Cerebellar cortex (tissue), 1 donor: ENCODE measurements around the gene MTFMT.
"Not testable (repeated sequence)": the region's sequence is repeated elsewhere in the genome, so short reads cannot be mapped to it uniquely, and the experiment has no call there.

ENCODE experiments used
- DNase-seq: peaks from one replicate; pipeline ENCODE4 v3.0.0-alpha.2; 2015; ENCODE audit warnings: low spot score

The MTFMT gene

DNA sequence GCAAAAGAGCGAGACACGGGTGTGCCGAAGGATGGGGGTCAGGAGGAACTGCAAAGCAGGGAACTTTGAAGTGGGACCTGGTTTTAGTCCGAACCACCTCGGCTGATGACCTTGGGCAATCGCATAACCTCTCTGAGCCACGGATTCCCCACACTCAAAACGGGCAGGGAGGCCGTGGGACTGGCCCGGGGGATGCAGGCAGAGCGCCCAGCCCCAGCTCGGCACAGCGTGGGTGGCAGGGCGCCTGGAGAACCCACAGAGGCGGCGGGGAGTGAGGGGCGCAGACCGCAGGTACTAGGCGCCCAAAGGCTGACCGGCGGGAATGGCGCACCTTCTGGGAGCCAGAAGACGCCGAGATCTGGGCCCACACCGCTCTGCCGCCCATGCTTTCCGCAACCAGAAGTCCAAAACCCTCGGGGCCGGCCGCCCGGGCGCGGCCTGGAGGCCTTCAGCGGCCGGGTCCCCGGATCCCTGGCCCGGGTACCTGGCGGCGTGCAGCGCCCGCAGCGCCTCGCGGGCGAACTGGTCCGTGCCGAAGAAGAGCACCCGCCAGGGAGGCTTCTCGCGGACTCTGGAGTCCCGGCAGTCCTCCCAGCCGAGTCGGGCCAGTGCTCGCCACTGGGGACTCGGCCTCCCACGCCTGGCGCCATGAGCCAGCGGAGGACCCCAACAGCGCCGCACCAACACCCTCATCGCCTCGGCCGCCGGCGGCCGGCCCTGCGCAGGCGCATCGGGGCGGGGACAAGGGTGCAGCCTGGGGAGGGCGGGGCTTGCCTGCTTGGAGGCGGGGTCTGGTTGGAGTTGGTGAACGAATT is at the start of gene MTFMT:
TSS of gene MTFMT (minus strand) at position 719 of the 815 bp plus-strand sequence. CDS start at position 693, 26 bp downstream.
- peak; percentile 86 for DNase-seq

DNA sequence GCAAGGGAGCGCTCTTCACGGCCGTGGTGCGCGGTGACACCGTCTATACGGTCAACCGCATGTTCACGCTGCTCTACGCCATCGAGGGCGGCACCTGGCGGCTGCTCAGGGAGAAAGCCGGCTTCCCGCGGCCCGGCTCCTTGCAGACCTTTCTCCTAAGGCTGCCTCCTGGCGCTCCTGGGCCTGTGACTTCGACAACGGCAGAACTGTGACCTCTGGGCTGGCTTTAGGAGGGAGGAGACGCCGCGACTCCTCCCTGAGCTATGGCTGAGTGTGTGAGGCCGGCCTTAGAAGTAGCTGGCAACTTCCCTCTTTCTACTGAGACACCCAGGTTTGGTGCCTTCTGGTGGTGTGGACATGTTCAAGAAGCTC is 48.5 kb upstream of the MTFMT start:
- no peak for DNase-seq

DNA sequence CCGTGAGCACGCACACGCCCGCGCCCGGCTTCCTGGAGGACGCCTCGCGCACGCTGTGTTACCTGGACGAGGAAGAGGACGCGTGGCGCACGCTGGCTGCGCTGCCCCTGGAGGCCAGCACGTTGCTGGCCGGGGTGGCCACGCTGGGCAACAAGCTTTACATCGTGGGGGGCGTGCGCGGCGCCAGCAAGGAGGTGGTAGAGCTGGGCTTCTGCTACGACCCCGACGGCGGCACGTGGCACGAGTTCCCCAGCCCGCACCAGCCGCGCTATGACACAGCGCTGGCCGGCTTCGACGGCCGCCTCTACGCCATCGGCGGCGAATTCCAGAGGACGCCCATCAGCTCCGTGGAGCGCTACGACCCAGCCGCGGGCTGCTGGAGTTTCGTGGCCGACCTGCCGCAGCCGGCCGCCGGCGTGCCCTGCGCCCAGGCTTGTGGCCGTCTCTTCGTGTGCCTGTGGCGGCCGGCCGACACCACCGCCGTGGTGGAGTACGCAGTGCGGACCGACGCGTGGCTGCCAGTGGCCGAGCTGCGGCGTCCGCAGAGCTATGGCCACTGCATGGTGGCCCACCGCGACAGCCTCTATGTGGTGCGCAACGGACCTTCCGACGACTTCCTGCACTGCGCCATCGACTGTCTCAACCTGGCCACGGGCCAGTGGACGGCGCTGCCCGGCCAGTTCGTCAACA is 48.0 kb upstream of the MTFMT start:
- no peak for DNase-seq

GRCh38 chr15:65076486-65077290 is 47.2 kb upstream of the MTFMT start, which contains the start of gene KBTBD13:
Gene KBTBD13, plus strand, starts transcription at chr15:65076746. Its CDS starts 70 bp downstream, at chr15:65076816.
- no peak for DNase-seq

DNA sequence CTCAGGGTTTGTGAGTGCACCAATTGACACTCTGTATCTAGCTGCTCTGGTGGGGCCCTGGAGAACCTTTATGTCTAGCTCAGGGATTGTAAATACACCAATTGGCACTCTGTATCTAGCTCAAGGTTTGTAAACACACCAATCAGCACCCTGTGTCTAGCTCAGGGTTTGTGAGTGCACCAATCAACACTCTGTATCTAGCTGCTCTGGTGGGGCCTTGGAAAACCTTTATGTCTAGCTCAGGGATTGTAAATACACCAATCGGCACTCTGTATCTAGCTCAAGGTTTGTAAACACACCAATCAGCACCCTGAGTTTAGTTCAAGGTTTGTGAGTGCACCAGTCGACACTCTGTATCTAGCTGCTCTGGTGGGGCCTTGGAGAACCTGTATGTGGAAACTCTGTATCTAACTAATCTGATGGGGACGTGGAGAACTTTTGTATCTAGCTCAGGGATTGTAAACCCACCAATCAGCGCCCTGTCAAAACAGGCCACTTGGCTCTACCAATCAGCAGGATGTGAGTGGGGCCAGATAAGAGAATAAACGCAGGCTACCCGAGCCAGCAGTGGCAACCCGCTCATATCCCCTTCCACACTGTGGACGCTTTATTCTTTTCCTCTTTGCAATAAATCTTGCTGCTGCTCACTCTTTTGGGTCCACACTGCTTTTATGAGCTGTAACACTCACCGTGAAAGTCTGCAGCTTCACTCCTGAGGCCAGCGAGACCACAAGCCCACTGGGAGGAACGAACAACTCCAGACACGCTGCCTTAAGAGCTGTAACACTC is 46.4 kb upstream of the MTFMT start:
- DNase-seq, result not testable (repeated sequence)

- DNase-seq, result not testable (repeated sequence)
Measured at GRCh38 chr15:65074946-65075345, 45.5 kb upstream of the MTFMT start.

DNA sequence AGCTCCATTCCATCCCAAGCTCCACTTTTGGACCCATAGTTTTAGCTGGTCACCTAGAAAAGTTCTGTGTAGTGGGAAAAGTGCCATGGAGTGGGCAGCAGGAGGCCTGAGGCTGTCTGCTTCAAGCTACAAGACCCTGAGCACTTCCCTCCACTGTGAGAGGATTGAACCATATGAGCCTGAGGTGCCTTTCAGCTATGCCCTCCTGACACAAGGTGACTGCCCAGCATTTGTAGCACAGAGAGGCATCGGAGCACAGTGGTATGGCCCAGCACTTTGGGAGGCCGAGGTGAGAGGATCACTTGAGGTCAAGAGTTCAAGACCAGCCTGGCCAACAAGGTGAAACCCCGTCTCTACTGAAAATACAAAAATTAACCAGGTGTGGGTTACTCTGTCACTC is 43.2 kb upstream of the MTFMT start:
- no peak for DNase-seq

DNA sequence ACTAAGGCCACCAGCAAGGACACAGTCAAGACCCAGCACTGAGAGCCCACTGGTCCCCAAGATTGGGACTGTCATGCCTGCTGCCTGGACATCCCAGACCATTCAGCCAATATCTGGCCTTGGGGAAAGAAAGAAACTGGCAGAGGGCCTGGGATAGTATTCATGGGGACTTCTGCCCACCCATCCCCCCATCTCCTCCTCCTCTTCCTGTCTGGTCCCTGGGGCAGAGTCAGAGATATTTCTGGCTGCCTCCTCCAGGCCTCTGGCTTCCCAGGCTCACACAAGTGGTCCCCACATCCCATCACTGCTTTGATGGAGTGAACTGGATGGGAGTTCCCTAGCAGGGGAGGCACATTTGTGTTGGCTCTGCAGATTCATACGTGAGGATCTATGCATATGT is 42.6 kb upstream of the MTFMT start:
- no peak for DNase-seq

DNA sequence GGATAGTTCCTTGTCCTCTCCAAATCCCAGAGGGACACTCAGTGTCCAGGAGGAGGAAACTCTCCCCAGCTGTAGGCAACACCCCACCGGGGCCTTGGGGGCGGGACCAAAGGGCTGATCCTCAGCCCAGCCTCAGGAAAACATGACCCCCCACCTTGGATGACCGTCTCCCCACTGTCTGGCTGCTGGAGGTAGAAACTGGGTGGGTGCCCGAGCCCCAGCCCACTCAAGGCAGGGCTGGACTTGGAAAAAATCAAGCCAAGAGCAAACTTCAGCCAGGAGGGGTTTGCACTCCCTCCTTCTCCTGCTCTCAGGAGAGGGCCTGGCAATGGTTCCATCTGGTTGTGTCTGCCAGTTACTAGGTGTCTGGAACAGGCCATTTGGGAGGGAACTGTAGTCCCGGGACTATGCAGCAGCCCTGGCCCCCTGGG is 42.0 kb upstream of the MTFMT start:
- no peak for DNase-seq

- no peak for DNase-seq
Measured at GRCh38 chr15:65069779-65070546, 40.5 kb upstream of the MTFMT start.

GRCh38 chr15:65069179-65069578 is 39.7 kb upstream of the MTFMT start:
- DNase-seq, result no peak

DNA sequence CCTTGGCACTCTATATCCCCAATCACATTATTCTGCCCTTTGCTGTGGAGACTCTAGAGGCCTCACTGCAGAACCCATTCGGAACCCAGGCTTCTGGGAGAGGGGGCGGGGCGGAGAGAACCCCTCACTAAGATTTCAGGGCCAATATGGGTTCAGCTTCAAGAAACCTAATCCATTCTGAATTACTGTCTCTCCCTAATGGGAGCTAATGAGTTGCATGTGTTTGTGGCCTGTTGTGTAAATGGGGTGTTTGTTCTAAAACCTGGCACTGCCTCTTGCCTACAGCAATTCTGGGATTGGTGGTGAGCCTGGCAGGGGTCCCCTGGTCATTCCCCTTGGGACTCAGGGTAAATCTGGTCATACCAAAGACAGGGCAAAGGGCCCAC is 39.0 kb upstream of the MTFMT start:
- DNase-seq, result no peak

DNA sequence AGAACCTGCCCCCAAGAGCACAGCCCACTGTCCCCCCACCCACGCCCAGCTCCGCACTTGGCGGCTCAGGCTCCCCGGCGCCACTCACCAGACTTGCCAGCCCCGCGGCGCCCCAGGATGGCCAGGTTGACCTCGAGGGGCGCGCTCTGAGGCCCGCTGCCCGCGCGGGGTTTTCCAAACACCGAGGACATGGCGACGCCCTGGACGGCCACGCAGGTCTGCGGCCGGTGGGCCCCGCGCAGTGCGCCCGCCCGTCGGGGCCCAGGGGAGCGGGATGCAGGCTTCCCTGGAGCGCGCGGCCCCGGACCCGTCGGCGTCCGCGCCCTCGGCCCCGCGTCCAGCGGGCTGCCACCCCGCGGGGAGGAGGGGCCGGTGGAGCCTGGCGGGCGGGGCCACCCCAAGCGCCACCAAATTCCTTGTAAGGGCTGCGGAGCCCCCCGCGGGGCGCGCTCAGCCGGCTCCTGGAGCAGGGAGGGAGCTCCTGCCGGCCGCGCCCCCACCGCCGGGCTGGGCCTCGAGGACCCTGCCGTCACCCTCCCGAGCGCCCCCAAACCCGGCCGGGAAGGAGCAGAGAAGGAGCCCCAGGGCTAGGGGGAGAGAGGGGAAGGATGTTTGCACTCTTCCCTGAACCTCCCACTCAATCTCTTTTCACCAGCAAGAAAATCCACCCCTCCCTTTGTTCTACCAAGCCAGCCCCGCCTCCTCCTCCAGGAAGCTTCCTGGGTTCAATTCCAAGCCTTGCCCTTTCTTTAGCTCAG is 38.4 kb upstream of the MTFMT start, which contains the start of gene RASL12:
TSS of gene RASL12 (minus strand) at position 347 of the 758 bp plus-strand sequence. CDS start at position 191, 156 bp downstream.
- no peak for DNase-seq

GRCh38 chr15:65067317-65067644 is 37.8 kb upstream of the MTFMT start:
- DNase-seq, result no peak

GRCh38 chr15:65066635-65067316 is 37.3 kb upstream of the MTFMT start:
- no peak for DNase-seq

GRCh38 chr15:65066001-65066634 is 36.7 kb upstream of the MTFMT start:
- DNase-seq, result no peak

GRCh38 chr15:65062726-65063125 is 33.3 kb upstream of the MTFMT start:
- DNase-seq, result no peak

DNA sequence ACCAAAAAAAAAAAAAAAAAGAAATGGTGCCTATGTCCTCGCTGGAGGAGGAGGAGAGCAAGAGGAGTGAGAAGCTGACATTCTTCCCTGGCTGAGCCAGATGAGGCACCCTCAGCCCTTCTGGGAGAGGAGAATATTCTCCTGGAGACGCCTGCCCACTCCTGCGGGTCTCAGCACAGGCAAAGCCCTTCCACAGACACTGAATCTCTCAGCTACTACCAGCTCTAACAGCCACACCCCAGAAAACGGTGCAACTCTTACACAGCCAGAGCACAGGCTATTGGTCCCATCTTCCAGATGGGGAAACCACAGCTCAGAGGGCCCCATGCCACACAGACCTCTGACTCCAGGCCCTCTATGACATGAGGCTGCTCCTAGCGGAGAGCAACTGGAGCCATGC is 32.6 kb upstream of the MTFMT start:
- no peak for DNase-seq
